ENCODE measurements around the gene LRP8. TPM values are rescaled to one million over a fixed set of nuclear protein-coding genes. Genes with fewer than 3 reads are reported as not detected.

The LRP8 gene
- total and polyA plus RNA-seq, 2 of the 13 experiments (the other 11 are each of a cell fraction or from before 2014, with no cell fraction given): 17.3 to 17.4 TPM

DNA sequence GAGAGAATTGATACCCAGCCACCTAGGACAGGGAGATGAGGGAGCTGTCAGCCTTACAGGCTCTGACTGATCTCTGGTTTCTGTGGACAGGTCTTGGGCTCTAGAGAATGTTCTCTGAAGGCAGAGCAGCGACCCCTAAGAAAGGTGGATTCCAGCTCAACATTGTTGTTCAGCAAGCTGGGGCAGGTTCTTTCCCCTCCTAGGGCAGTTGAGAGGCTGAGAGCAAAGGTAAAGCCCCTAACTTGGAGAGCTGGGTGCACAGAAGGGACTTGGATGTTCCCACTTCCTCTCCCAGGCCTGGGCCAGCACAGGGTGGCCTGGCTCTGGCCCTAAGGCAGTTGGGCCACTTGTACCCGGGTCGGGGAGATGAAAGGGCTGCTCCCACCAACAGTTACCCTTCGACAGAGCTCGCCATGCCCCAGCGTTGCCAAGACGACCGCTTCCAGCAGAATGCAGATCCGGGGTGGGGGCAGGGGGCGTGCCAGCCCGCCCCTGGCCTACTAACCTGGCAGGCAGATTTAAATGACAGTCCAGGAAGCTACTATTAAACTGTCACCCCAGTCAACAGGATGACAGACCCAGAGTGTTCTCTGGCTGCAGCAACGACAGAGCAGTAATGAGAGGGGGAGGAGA lies 31.6 kb downstream of the LRP8 start (continued):
- TF ChIP-seq SMAD3 (CRISPR knock-in tag; IDR thresholded peaks at IDR 0.05): no peak

DNA sequence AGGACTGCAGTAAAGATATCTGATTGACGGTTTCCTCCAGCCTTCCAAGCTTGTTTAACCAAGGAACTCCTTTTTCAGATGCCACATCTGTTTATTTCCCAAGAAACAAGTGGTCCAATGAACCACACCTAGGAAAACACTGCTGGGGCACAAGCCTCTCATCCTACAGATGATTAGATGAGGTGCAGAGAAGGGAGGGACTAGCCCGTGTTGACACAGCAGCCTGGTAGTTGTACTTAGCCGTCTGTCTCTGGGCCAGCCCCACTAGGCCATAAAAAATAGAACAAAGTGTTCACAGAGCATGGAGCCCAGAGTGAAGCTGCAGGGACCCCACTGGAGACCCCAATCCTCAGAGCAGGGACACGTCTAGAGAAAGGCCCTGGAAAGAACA lies 32.1 kb downstream of the LRP8 start:
- Histone ChIP-seq H3K9ac (ENCODE audit: insufficient read depth, low read depth, low read length) (no peak overlapping the region), H3K4me1 (ENCODE audit: insufficient read depth, low read length) (peaks cover 38% of the 10 kb centered on the region), H2AFZ (ENCODE audit: low read length) (no peak overlapping the region), H3K36me3 (replicated peaks in 1 of 2; ENCODE audit: control insufficient read depth in 1 of 2, insufficient read depth in 2 of 2, low read length in 2 of 2) (0 out of 5 replicates have a peak, but pooled peaks cover 0 to 2% of the 10 kb centered on the region in 2 experiments), H3K79me2 (ENCODE audit: insufficient read depth, low read length) (no peaks in the 10 kb centered on the region), H3K27me3 (ENCODE audit: control insufficient read depth in 1 of 2, insufficient read depth in 2 of 2, low read length in 2 of 2) (no peaks in the 10 kb centered on the region; a peak in 1 of 5 replicates), H3K4me2 (ENCODE audit: low read depth, low read length) (no peak overlapping the region), H3K27ac (ENCODE audit: extremely low read length, insufficient read depth, low read length) (no peak overlapping the region), H4K20me1 (ENCODE audit: insufficient read depth, low read length) (0 out of 2 replicates have a peak, but pooled peaks cover 3% of the 10 kb centered on the region), H3K9me3 (ENCODE audit: low read length) (no peaks in the 10 kb centered on the region), H3K4me3 (replicated peaks in 1 of 3; ENCODE audit: insufficient read depth in 1 of 3, low read depth in 2 of 3, low read length in 3 of 3) (no peak overlapping the region)
- intact Hi-C loops (cut with micrococcal nuclease; ENCODE audit: unreplicated experiment): no loop called here
- in situ Hi-C loops (cut with HindIII; ENCODE audit: extremely low pct_ligation_motif_present, low pct_unique_long_range_greater_than_20kb): no loop called here
- FAIRE-seq: no peak
- POLR2A ChIA-PET: no interaction called here
- BruUV-seq (replicated peaks): no TSS peak
- TF ChIP-seq, protein P1, sequence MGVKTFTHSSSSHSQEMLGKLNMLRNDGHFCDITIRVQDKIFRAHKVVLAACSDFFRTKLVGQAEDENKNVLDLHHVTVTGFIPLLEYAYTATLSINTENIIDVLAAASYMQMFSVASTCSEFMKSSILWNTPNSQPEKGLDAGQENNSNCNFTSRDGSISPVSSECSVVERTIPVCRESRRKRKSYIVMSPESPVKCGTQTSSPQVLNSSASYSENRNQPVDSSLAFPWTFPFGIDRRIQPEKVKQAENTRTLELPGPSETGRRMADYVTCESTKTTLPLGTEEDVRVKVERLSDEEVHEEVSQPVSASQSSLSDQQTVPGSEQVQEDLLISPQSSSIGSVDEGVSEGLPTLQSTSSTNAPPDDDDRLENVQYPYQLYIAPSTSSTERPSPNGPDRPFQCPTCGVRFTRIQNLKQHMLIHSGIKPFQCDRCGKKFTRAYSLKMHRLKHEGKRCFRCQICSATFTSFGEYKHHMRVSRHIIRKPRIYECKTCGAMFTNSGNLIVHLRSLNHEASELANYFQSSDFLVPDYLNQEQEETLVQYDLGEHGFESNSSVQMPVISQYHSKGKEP (CRISPR knock-in tag; IDR thresholded peaks at IDR 0.05): no peak
- no peak for TF ChIP-seq ZNF782 (CRISPR knock-in tag; IDR thresholded peaks at IDR 0.05; ENCODE audit: borderline replicate concordance)
- TF ChIP-seq FOXA1 (IDR thresholded peaks at IDR 0.05): no peak
- TF ChIP-seq FOXA1 (CRISPR knock-in tag; IDR thresholded peaks at IDR 0.05): 0 out of 2 replicates have a peak, but pooled peaks have one; percentile 16
- whole genome bisulfite sequencing (ENCODE audit: low lambda C conversion rate): 48% methylated on average over 4 of the region's 4 CpGs
- DNase-seq (ENCODE audit: low spot score): no peak
- CTCF ChIA-PET (ENCODE audit: low intra/inter-chr PET ratio, low total read pairs): no interaction called here
- no peak for ATAC-seq

DNA sequence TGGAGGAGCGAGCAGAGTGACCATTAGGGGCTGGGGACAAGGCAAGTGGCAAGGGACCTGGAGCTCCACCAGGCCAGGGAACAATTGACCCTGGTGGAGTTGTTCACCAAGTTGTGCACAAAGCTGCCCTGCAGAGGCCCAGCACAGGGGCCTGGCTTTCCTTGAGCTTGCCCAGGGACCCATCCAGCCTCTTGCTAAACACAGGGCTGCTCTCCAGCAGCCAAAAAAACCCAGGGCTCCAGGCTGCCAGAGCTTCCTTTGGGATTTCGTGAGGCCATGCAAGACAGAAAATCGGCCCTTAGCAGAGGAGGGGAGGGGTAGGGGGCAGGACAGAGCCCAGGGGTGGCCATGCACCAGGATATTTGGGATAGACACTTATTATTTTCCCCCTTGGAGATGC lies 32.6 kb downstream of the LRP8 start:
- no peak for FAIRE-seq
- no peak for ATAC-seq
- no peaks in the 10 kb centered on the region for H4K20me1 ChIP-seq (ENCODE audit: insufficient read depth, low read length)
- no peaks in the 10 kb centered on the region; a peak in 1 of 5 replicates for H3K27me3 ChIP-seq (ENCODE audit: control insufficient read depth in 1 of 2, insufficient read depth in 2 of 2, low read length in 2 of 2)
- H3K4me1 ChIP-seq (ENCODE audit: insufficient read depth, low read length): peaks cover 38% of the 10 kb centered on the region
- no peaks in the 10 kb centered on the region for H3K9me3 ChIP-seq (ENCODE audit: low read length)
- H3K4me2 ChIP-seq (ENCODE audit: low read depth, low read length): no peak overlapping the region
- BruUV-seq (replicated peaks): no TSS peak
- WGBS (ENCODE audit: low lambda C conversion rate): 88% methylated on average over 3 of the region's 3 CpGs
- in situ Hi-C loops (cut with HindIII; ENCODE audit: extremely low pct_ligation_motif_present, low pct_unique_long_range_greater_than_20kb) (no loop called here), intact Hi-C loops (cut with micrococcal nuclease; ENCODE audit: unreplicated experiment) (no loop called here)
- no peak overlapping the region for H2AFZ ChIP-seq (ENCODE audit: low read length)
- no peak overlapping the region for H3K4me3 ChIP-seq (replicated peaks in 1 of 3; ENCODE audit: insufficient read depth in 1 of 3, low read depth in 2 of 3, low read length in 3 of 3)
- ChIA-PET POLR2A (no interaction called here), CTCF (ENCODE audit: low intra/inter-chr PET ratio, low total read pairs) (no interaction called here)
- DNase-seq (ENCODE audit: low spot score): no peak
- H3K9ac ChIP-seq (ENCODE audit: insufficient read depth, low read depth, low read length): no peak overlapping the region
- TF ChIP-seq SSRP1 (CRISPR knock-in tag; IDR thresholded peaks at IDR 0.05) (no peak), HOXA3 (CRISPR knock-in tag; IDR thresholded peaks at IDR 0.05) (no peak), SIN3A (IDR thresholded peaks at IDR 0.05; ENCODE audit: borderline replicate concordance, low read depth, low read length) (no peak), ZKSCAN5 (CRISPR knock-in tag; IDR thresholded peaks at IDR 0.05) (no peak), NCOR1 (IDR thresholded peaks at IDR 0.05; ENCODE audit: borderline replicate concordance, low read length) (no peak), ZNF577 (CRISPR knock-in tag; IDR thresholded peaks at IDR 0.05; ENCODE audit: borderline replicate concordance, low read depth) (no peak), CREB1 (IDR thresholded peaks at IDR 0.05) (no peak), CREB1 (CRISPR knock-in tag; IDR thresholded peaks at IDR 0.05) (no peak), ELF1 (CRISPR knock-in tag; IDR thresholded peaks at IDR 0.05) (no peak), FOXP1 (IDR thresholded peaks at IDR 0.05) (no peak), FOXP1 (CRISPR knock-in tag; IDR thresholded peaks at IDR 0.05) (no peak), ZNF17 (CRISPR knock-in tag; IDR thresholded peaks at IDR 0.05) (no peak)
- TF ChIP-seq, protein P2, sequence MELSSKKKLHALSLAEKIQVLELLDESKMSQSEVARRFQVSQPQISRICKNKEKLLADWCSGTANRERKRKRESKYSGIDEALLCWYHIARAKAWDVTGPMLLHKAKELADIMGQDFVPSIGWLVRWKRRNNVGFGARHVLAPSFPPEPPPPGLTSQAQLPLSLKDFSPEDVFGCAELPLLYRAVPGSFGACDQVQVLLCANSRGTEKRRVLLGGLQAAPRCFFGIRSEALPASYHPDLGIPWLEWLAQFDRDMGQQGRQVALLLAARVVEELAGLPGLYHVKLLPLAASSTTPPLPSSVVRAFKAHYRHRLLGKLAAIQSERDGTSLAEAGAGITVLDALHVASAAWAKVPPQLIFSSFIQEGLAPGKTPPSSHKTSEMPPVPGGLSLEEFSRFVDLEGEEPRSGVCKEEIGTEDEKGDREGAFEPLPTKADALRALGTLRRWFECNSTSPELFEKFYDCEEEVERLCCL (CRISPR knock-in tag; IDR thresholded peaks at IDR 0.05; ENCODE audit: borderline replicate concordance): no peak
- H3K36me3 ChIP-seq (replicated peaks in 1 of 2; ENCODE audit: control insufficient read depth in 1 of 2, insufficient read depth in 2 of 2, low read length in 2 of 2): 0 out of 5 replicates have a peak, but pooled peaks cover 0 to 2% of the 10 kb centered on the region in 2 experiments
- H3K27ac ChIP-seq (ENCODE audit: extremely low read length, insufficient read depth, low read length): no peak overlapping the region
- H3K79me2 ChIP-seq (ENCODE audit: insufficient read depth, low read length): no peaks in the 10 kb centered on the region
